Measurements from ENCODE around the gene GNB3.

Gene GNB3

DNA sequence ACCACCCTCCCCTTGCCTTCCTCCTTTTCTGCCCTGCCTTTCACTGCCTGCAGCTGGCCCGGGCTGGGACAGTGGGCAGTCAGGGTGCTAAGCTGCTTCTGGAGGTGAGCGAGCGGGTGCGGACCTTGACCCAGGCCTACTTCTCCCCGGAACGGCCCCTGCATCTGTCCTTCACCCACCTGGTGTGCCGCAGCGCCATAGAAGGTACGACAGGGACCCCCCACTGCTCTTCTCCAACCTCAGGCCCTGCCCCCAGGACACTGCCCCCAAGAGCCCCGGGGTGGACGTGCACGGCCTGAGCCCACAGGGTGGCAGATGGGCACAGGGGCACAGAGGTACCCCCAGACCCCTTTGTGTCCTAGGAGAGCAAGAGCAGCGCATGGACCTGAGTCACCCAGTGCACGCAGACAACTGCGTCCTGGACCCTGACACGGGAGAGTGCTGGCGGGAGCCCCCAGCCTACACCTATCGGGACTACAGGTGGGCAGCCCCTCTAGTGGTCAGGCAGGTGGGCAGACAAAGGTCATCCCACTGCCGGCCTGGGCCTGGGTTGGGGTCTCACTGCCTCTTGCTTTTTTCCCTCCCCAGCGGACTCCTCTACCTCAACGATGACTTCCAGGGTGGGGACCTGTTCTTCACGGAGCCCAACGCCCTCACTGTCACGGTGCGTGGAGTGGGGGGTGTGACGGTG, 3.2 kb upstream of the GNB3 start:
- DNase-seq (ENCODE audit: low spot score): no peak

GRCh38 chr12:6838854-6839253, 1.9 kb upstream of the GNB3 start:
- no peak for DNase-seq (ENCODE audit: low spot score)

- DNase-seq (ENCODE audit: low spot score): no peak
Observed at GRCh38 chr12:6839482-6840201, 1.1 kb upstream of the GNB3 start.

DNA sequence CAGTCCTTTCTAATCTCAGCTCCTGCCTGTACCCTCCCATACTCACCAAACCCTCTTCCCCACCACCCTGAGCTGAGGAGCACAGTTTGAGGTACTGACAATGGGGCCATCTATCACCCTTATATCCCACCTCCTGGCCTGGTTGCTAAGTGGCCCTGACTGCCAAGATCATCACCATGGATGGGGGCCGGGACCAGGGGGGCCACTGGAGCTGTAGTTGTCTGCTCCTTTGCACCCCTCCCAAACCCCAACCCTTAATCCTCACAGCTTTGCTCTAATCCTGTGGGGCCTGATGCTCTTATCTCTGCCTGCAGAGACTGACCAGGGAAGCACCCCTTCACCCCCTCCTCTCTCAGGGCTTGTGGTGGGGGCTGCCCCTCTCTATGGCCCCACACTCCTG, 395 bp upstream of the GNB3 start:
- DNase-seq (ENCODE audit: low spot score): no peak

GRCh38 chr12:6842075-6842474, 1.4 kb downstream of the GNB3 start:
- DNase-seq (ENCODE audit: low spot score): no peak

- peak; percentile 16 for DNase-seq (ENCODE audit: low spot score)
Observed at GRCh38 chr12:6843118-6843902, 2.6 kb downstream of the GNB3 start.

GRCh38 chr12:6845395-6845794, 4.7 kb downstream of the GNB3 start:
- DNase-seq (ENCODE audit: low spot score): no peak

GRCh38 chr12:6846316-6846869, 5.7 kb downstream of the GNB3 start:
- no peak for DNase-seq (ENCODE audit: low spot score)

GRCh38 chr12:6847676-6848075, 7.0 kb downstream of the GNB3 start:
- no peak for DNase-seq (ENCODE audit: low spot score)

GRCh38 chr12:6849427-6849826, 8.7 kb downstream of the GNB3 start:
- no peak for DNase-seq (ENCODE audit: low spot score)

- no peak for DNase-seq (ENCODE audit: low spot score)
Observed at GRCh38 chr12:6849976-6850560, 9.3 kb downstream of the GNB3 start.

GRCh38 chr12:6850796-6851152, 10.0 kb downstream of the GNB3 start:
- no peak for DNase-seq (ENCODE audit: low spot score)

GRCh38 chr12:6851153-6851920, 10.6 kb downstream of the GNB3 start, which contains the start of gene CDCA3:
Gene CDCA3 (minus strand): TSS chr12:6851286. CDS start chr12:6850952, 334 bp downstream.
- peak; percentile 96 for DNase-seq (ENCODE audit: low spot score)

- DNase-seq (ENCODE audit: low spot score): peak; percentile 99
Observed at GRCh38 chr12:6851921-6852650, 11.4 kb downstream of the GNB3 start, which contains the start of gene USP5. Gene USP5 (plus strand): TSS chr12:6852150. CDS start chr12:6852180, 30 bp downstream.

- DNase-seq (ENCODE audit: low spot score): no peak
Observed at GRCh38 chr12:6852651-6853354, 12.1 kb downstream of the GNB3 start.

GRCh38 chr12:6853626-6854025, 12.9 kb downstream of the GNB3 start:
- DNase-seq (ENCODE audit: low spot score): no peak

DNA sequence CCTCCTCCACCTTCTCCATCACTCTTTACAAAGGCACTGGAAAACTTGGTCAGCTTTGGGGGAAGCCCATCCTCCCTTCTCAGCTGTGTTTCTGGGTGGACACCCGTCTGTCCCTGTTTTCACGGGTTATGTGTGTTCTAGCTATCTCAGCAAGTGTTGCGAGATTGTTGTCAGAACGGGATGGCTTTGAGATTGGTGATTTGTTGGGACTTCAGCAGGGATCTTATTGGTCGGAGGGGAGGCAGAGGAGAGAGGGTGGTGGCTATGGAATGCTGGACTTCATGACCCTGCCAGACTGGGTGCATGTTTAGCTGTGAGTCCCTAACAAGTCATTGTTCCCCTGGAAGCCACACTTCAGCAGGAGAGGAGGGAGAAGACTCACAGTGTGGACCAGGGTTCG, 13.3 kb downstream of the GNB3 start:
- DNase-seq (ENCODE audit: low spot score): no peak

GRCh38 chr12:6855322-6855721, 14.6 kb downstream of the GNB3 start:
- no peak for DNase-seq (ENCODE audit: low spot score)

- no peak for DNase-seq (ENCODE audit: low spot score)
Observed at GRCh38 chr12:6858799-6859198, 18.1 kb downstream of the GNB3 start.

DNA sequence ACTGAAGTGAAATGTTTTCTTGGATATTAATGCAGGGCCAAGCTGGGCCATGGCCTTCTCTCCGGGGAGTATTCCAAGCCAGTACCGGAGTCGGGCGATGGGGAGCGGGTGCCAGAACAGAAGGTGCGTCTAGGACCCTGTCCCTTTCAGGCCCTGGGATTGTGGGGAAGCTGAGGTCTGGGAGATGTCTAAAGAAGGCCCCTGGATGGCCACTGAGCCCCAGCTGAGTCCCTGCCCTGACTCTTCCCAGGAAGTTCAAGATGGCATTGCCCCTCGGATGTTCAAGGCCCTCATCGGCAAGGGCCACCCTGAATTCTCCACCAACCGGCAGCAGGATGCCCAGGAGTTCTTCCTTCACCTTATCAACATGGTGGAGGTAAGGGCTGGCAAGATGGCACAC, 19.4 kb downstream of the GNB3 start:
- no peak for DNase-seq (ENCODE audit: low spot score)

Data from kidney capillary endothelial cell (primary cell).